HG02943 (cell line): ENCODE results near the gene AMPD3.

Source experiments
- ATAC-seq: cut with Tn5 transposase; IDR thresholded peaks from one replicate; pipeline ENCODE4 v1.9.1; 2021; ENCODE audit warnings: mild to moderate bottlenecking, low read depth, moderate library complexity; ENCODE audit not compliant: unreplicated experiment

AMPD3 gene

GRCh38 chr11:10528121-10528520, 73.1 kb downstream of the AMPD3 start:
- ATAC-seq = no peak

- no peak for ATAC-seq
These were observed 74.2 kb downstream of the AMPD3 start for GRCh38 chr11:10529279-10529678.

- no peak for ATAC-seq
These were observed 77.5 kb downstream of the AMPD3 start for GRCh38 chr11:10532526-10532925.

- no peak for ATAC-seq
These were observed 78.3 kb downstream of the AMPD3 start for GRCh38 chr11:10533323-10533722.

- no peak for ATAC-seq
These were observed 79.3 kb downstream of the AMPD3 start for GRCh38 chr11:10534316-10534715.

- no peak for ATAC-seq
These were observed 82.5 kb downstream of the AMPD3 start for GRCh38 chr11:10537600-10537999.

GRCh38 chr11:10538924-10539323, 83.9 kb downstream of the AMPD3 start:
- ATAC-seq = no peak

GRCh38 chr11:10539339-10539738, 84.3 kb downstream of the AMPD3 start:
- ATAC-seq = no peak

GRCh38 chr11:10540546-10540914, 85.5 kb downstream of the AMPD3 start:
- peak; percentile 40 for ATAC-seq

GRCh38 chr11:10540915-10541560, 86.0 kb downstream of the AMPD3 start, which contains the start of gene RNF141:
Gene RNF141, minus strand, starts transcription at chr11:10541187. Its CDS starts 7,029 bp downstream, at chr11:10534158.
- peak; percentile 97 for ATAC-seq

GRCh38 chr11:10541561-10541930, 86.5 kb downstream of the AMPD3 start:
- no peak for ATAC-seq

- ATAC-seq = no peak
These were observed 87.7 kb downstream of the AMPD3 start for GRCh38 chr11:10542776-10543175.

GRCh38 chr11:10543782-10544181, 88.7 kb downstream of the AMPD3 start:
- ATAC-seq = no peak

GRCh38 chr11:10544491-10545465, 89.7 kb downstream of the AMPD3 start:
- no peak for ATAC-seq

GRCh38 chr11:10550503-10551289, 95.6 kb downstream of the AMPD3 start:
- ATAC-seq = no peak

GRCh38 chr11:10551290-10551592, 96.2 kb downstream of the AMPD3 start:
- no peak for ATAC-seq

- no peak for ATAC-seq
These were observed 96.8 kb downstream of the AMPD3 start for GRCh38 chr11:10551845-10552352.

- no peak for ATAC-seq
These were observed 101.5 kb downstream of the AMPD3 start for GRCh38 chr11:10556590-10556989.
